HT1080 (cell line): Measurements from ENCODE around the gene CYP27A1. TPM values are rescaled to one million over a fixed set of nuclear protein-coding genes. Genes with fewer than 3 reads are reported as not detected.
"Not testable (repeated sequence)": the region's sequence is repeated elsewhere in the genome, so short reads cannot be mapped to it uniquely, and the experiment has no call there.

ENCODE experiments used
- DNase-seq: peaks from one replicate; pipeline ENCODE4 v3.0.0-alpha.2; 2015; ENCODE audit warnings: low read depth
- total RNA-seq: library from RNA; depleted of rRNA; stranded (reverse); fragments of >200 nt; shearing (Covaris generic); gene quantifications from 2 replicates; pipeline ENCODE4 v1.2.3, GENCODE V29; 2014

CYP27A1 gene
- total RNA-seq, 1 experiment from 2014 or later: not detected

DNA sequence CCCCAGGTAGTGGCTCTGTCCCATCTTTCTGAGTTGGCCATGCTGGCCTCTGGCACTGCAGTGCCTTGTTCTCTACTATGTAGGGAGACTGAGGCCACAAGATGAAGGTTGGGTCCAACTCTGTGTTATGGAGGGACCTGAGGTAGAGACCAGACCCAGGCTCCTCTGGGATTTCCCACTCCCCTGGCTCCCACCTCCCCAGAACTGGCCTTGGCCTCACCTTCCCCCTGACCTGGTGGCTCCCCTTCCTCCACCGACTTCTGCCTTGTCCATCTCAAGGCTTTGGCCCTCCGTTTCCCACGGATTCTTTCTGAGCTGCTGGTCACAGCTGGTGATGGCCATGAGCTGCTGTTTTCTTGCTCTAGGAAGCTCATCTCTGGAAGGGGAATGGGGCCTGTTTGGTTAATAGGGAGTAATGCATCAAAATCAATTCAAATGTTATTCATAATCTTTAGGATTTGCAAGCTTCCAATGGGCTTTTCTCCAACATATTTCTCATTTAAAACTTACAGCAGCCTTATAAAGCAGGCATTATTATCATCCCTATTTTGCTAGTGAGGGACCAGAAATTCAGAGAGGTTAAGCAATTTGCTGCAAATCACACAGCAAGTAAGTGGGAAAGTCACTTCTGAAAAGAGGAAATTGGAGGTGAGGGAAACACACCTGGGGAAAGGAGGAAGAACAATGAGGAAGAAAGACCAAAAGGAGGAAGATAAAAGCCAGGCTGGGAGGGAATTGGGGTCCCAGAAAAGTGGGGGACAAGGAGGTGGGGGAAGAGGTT lies 48.8 kb downstream of the CYP27A1 start:
- DNase-seq: no peak

DNA sequence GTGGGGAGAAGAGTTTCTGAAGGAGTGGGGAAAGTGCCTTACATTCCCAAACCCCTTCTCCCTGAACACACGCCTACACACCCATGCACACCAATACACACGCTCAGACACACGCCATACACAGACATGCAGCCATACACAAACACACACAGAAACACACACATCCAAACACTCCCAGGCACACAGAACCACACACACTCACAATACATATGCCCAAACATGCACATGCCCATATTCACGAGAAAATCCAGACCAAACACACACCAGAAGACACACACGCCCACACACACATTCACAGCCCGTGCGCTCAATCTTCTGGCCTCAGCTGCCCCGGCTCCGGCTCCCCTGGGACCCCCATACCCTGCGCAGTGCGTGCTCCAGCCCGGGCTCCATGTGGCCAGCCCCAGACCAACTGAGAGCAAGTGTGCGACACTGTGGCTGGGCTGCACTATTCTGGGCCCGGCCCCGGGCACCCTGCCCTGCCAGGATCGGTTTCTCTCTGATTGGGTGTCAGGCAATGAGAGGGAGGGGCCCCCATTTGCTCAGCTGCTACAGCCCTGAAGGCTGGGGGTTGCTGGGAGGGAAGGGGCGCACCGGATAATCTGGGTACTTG lies 49.5 kb downstream of the CYP27A1 start, which contains the start of gene PRKAG3:
TSS of gene PRKAG3 (minus strand) at position 426 of the 613 bp plus-strand sequence.
- no peak for DNase-seq

DNA sequence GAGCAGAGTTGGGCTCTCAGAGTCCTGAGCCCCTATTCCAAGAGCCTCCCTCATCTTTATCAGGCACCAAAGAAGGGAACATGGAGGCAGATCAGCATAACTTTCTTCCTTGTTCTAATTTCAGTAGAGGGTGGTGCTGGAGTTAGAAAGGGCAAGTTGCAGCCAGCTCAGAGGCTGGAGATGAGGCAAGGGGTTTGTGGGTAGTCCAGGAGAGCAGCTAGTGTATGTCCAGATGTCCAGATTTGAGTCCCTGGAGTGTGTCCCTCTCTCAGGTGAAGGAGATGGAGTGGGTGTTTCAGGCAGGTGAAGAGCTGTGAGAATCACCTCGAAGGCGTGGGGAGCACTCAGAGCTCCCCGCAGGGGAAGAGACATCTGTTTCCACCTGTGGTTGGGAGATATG lies 50.1 kb downstream of the CYP27A1 start:
- no peak for DNase-seq

DNA sequence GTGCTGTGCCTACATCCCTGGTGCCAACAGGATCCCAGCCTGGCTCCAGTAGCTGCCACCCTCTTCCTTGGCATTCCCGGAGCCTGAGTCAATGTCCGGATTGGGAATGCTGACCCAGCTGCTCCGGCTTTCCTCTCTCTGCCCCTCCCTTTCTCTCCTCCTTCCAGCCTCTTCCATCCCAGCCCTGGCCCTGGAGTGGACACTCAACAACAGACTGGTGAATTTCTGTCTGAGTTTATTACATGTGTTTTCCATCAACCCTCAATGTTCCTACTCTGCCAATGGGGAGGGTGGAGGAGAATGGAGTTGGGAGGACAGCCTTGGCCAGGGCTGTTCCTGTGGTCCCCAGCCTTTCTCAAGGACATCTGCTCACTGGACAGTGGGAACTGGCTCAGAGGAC lies 50.6 kb downstream of the CYP27A1 start:
- DNase-seq: peak; percentile 88

DNA sequence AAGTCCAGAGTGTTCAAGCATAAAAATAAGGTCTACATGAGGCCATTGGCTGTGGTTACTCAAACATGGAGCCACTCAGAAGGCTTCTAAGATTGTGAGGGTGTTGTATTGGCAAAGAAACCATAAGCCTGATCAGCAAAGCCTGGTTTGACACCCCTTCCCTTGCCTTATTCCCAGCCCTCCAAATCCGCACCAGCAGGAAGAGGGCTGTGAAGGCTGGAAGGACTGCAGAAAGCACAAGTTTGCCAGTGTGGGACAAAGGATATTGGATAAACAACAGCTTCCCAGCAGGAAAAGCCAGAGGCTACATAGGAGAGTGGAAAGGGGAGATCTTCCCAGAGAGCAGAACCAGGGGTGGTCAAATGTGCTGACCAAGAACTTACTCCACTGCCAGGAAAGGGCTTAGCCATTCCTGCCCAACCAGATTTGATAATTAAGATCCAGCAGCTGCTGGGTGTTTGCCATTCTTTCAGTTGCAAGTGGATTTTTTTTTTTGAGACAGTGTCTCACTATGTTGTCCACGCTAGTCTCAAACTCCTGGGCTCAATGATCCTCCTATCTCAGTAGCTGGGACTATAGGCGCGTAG lies 51.2 kb downstream of the CYP27A1 start:
- peak; percentile 20 for DNase-seq

DNA sequence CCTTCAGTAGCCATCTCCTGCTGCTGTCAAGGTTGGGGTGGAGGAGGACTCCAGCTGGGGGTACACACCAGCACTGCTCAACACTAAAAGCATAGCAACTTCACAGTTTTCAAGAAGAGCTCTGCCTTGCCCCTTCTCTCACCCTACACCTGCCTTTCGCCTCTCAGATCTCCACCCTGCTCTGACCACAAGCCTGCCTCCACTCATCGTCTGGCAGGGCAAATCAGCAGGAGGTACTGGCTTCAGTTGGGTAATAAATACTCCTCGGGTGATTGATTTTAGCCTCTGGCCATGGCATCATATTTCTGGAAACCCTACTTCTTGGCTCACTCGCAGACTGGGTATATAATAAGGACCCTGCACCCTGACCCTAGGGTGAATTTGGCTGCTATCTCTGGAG lies 52.7 kb downstream of the CYP27A1 start:
- DNase-seq: no peak

DNA sequence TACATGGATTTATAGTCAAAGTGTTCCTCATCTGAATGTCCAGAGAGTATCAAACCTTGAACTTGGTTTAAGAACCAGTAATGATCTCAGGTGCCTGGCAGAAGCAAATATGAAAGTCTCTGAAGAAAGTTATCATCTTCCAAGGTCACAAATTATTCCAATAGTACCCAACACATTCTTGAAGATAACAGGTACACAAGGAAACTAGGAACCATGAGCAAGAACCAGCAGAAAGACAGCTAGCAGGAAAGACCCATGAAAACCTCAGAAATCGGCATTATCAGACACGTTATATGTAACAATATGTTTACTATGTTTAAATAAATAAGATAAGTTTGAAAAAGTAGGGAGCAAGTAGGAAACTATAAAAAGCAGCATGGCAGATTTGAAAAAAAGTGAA lies 55.5 kb downstream of the CYP27A1 start:
- DNase-seq: no peak

DNA sequence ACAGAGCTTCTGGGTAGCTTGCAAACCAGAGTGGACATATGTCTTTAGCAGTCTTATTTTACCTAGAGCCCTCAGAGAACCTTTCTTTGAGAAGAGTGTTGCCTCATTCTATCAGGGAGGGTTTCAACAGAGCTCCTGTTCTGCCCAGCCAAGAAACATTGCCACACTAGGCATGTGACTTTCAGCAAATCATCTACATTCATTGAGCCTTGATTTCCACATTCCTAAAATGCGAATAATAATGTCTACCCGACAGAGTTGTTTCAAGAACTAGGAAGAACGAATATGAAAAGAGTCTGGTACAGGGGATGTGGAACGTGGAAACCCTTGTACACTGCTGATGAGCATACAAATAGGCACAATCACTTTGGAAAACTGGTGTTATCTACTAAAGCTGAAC lies 57.5 kb downstream of the CYP27A1 start:
- no peak for DNase-seq

DNA sequence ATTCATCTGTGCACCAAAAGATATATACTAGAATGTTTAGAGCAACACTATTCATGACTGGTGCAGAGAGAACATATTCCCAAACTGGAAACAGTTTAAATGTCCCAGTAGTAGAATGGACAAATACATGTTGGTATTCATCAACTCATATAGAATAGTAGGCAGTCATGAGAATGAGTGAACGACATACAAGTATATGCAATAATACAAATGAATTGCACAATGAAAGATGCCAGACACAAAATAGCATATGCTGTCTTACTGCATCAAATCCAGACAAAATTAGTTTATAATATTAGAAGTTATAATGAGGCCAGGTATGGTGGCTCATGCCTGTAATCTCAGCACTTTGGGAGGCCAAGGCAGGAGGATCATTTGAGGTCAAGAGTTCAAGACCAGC lies 57.9 kb downstream of the CYP27A1 start:
- DNase-seq: no peak

DNA sequence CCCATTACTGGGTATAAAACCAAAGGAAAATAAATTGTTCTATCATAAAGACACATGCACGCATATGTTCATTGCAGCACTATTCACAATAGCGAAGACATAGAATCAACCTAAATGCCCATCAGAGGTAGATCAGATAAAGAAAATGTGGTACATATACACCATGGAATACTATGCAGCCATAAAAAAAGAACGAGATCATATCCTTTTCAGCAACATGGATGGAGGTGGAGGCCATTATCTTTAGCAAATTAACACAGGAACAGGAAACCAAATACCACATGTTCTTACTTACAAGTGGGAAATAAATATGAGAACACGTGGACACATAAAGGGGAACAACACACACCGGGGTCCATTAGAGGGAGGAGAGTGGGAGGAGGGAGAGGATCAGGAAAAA lies 62.4 kb downstream of the CYP27A1 start:
- not testable (repeated sequence) for DNase-seq

DNA sequence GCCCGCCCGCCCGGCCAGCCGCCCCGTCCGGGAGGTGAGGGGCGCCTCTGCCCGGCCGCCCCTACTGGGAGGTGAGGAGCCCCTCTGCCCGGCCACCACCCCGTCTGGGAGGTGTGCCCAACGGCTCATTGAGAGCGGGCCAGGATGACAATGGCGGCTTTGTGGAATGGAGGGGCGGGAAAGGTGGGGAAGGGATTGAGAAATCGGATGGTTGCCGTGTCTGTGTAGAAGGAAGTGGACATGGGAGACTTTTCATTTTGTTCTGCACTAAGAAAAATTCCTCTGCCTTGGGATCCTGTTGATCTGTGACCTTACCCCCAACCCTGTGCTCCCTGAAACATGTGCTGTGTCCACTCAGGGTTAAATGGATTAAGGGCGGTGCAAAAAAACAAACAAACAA lies 65.0 kb downstream of the CYP27A1 start:
- DNase-seq: not testable (repeated sequence)

DNA sequence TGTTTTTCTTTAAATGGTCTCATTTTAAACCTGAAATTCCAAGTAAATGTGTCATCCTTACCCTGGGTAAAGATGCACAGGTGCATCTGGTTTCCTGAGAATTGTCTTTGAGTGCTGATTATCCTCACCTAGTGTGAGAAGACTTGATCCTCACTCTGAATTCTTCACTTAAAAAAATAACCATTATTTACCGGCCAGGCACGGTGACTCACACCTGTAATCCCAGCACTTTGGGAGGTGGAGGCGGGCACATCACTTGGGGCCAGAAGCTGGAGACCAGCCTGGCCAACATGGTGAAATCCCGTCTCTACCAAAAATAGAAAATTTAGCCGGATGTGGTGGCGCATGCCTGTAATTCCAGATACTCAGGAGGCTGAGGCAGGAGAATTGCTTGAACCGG lies 67.8 kb downstream of the CYP27A1 start:
- peak; percentile 80 for DNase-seq

DNA sequence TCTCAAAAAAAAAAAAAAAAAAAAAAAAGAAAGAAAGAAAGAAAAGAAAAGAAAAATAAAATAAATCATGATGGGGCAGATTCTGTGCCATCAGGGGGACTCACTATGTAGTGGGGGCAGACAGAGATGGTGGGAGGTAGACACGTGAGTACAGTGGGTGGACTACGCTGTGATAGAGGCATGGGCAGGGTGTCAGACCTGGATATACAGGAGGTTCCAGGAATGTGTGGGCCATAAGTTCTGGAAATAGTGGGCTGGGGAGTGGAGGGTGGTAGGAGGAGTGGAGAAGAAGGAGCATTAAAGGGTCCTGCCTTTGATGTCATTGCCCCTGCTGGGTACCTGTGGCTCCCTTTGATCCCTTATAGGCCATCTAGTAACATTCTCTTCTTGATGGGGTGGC lies 68.8 kb downstream of the CYP27A1 start:
- DNase-seq: no peak

DNA sequence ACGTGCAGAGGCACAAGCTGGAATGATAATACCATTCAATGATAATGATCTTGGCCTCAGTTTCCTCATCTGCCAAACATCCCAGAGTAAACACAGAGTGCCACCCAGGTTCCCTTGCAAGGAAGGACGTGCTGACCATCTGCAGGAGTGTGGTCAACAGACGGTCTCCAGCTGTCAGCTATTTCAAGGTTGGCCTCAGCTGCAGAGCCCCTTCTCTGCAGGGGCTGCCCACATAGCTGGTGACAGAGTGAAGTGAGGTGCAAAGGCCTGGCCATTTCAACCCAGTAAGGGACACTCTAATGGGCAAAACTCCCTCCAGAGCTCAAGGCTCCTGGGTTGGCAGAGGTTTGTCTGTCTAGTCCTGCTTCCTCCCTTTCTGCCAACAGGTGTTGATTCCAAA lies 69.3 kb downstream of the CYP27A1 start:
- DNase-seq: no peak

DNA sequence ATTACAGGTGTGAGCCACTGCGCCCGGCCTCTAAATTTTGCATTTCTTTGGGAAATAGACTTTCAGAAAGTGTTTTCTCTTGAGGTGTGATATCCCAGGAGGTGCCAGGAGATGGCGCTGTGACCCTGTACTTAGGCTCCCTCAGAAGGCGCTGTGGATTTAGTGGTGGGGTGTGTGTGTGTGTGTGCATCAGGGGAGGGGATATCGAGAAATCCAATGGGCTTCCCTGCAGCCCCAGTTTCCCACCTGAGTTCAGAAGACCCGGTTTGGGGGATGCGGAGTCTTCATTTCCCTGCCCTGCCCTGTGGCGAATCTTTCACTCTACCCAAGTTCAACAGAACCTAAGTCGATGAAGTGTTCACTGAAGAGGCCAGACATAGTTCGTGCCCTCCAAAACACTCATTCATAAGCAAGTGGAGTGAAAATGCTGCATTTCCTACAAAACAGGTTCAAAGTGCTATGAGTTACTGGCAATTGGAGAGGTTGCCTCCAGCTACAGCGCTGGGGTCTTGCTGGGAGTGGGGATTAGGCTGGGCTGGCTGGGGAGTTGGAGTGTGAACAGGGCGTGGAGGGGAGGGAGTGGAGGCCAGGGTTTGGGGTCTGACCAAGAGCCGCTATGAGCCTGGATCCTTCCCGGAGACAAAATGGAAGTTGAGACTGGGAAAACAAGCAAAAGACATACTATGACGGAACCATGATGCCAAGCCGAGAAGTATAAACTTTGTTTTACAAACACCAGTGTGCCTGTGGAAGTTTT lies 71.1 kb downstream of the CYP27A1 start:
- DNase-seq: peak; percentile 32

DNA sequence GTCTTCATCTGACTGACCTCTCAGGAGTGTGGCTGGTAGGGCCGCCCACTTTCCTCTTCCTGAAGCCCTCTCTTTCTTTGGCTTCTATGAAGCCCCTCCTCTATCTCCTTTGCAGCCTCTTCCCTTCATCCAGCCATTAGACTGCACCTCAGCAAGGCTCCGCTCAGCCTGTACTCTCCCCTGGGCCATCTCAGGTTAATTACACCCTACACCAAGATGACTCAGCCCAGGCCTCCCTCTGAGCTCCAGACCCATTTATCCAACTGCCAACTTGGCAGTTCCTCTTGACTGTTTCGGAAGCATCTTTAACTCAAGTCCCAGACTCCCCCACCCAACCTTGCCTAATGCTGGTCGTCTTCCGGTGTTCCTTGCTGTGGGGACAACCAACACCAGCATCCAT lies 71.8 kb downstream of the CYP27A1 start:
- peak; percentile 62 for DNase-seq

DNA sequence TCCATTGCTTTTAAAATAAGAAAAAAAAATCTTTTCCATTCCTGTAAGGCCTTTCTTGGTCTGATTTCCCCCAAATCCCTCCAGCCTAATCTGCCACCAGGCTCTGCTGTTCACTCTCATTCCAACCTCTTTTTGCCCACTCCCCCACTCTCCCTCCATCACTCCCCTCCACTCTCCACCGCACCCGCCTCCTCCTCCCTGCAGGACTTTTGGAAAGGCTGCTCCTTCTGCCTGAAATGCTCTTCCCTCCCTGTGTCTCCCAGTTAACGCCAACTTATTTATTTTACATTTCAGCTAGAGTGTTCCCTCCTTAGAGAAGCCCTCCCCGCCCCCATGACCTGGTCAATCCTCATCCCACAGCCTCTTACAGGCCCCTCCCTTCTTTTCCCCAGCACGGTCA lies 72.9 kb downstream of the CYP27A1 start:
- no peak for DNase-seq

DNA sequence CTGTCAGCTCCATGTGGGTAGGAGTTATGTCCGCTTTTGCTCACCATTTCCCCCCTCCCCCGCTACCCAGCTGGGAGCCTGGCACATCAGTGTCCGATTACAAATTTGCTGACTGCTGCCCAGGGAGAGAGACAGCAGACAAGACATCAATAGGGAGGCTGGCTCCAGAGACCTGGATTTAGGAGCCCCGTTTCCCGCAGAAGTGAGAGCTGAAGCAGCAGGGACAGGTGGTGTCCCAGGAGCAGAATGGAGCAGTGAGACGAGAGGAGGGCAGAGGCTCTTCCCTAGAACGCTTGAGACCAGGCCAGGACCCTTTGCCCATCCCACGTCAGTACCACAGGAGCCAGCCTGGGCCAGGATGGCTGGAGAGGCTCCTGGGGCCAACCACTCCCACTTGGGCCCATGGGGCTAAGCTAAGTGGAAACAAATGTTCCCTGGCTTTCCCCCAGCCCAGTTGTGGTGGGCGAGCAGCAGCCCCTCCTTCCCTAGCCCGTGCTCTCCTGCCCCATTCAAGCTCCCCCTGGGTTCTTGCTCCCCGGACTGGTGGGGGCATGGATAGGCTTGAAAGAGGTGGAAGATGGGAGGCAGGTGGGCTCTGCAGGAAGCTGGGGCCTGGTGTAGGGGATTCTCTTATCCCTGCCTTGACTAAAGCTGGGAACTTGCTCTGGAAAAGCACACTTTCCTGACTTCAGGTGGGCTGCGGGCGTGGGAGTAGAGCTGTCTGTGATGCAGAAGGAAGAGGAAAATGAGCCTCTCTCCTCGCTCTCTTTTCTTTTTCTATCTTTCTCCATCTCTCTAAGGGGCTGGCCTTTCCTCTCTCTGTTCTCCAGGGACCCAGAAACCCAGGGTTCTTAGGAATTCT lies 73.6 kb downstream of the CYP27A1 start:
- no peak for DNase-seq

DNA sequence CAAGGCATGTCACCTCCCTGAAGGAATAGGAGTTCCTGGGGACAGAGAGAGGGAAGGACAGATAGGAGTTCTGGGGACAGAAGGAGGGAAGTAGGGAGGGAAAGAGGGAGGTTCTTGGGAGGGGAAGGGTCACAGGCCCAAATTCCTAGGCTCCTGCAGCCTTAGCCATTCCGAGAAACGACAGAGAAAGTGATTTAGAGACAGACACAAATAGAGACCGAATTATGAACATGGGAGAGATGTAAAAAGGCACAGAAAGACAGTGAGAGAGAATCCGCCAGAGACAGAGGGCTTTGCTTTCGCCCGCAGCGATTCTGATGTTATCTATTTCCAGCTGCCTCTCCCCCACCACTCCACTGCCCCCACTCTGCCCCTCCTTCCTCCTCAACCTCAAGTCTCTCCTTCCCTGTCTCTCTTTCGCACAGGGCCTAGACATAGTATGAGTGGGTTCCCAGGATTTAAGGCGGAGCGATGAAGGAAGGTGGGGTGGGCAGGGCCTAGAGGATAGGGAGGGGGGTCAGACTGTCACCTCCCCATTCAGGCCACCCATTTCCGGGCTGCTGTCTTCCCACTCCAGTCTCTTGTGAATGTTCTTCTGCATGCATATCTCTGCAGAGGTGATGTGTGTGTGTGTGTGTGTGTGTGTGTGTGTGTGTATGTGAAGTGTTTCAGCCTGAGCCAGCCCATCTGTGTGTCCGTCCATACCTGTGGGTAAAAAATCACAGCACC lies 74.4 kb downstream of the CYP27A1 start:
- DNase-seq: no peak

DNA sequence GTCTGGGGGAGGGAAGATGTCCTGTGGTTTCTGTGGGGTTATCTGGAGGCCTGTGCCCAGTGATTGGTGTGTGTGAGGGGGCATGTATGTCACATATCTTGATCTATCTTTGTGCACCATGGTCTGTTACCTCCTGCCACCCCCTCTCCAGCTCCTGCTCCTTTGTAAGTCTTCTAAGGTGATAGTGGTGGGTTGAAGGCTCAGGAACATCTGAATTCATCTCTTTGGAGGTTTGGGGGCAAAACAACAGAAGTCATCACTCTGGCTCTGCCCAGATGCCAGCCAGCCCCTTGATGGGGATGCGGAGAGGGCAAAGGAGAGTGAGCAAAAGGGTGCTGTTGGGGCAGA lies 74.9 kb downstream of the CYP27A1 start:
- no peak for DNase-seq
